Lung (tissue), 12 donors: ENCODE data around the gene NHS. TPM values are rescaled to one million over a fixed set of nuclear protein-coding genes. Genes with fewer than 3 reads are reported as not detected.
A peak's percentile ranks its signal among the peaks of the same experiment; 100 is the strongest.

Source experiments
- ATAC-seq: fragments of 200-7000 bp; cut with Tn5 transposase; one replicate; pipeline ENCODE4 v1.9.1; 2020; ENCODE audit warnings: moderate number of reproducible peaks; ENCODE audit not compliant: insufficient read depth, low FRiP score
- DNase-seq, 3 donors: peaks; one replicate each; pipeline ENCODE4 v3.0.0-alpha.2; 2013 to 2017
- H3K27ac ChIP-seq, 2 donors: one replicate each; pipeline ENCODE4 v1.5.1; 2013; ENCODE audit warnings: mild to moderate bottlenecking in 2 of 2, moderate library complexity in 2 of 2, control low read depth in 1 of 2, inconsistent platforms in 1 of 2, low read depth in 1 of 2, low read length in 1 of 2
- H3K27me3 ChIP-seq, 3 donors: one replicate each; pipeline ENCODE4 v1.5.1; 2013; ENCODE audit warnings: low read length in 2 of 3; ENCODE audit not compliant: control insufficient read depth in 3 of 3, insufficient read depth in 3 of 3
- H3K36me3 ChIP-seq, 4 donors: one replicate each; pipeline ENCODE4 v1.5.1; 2013; ENCODE audit warnings: low read length in 4 of 4, mild to moderate bottlenecking in 1 of 4, moderate library complexity in 1 of 4; ENCODE audit not compliant: control insufficient read depth in 4 of 4, insufficient read depth in 4 of 4
- H3K4me1 ChIP-seq, 5 donors: one replicate each; pipeline ENCODE4 v1.5.1; 2013; ENCODE audit warnings: low read length in 5 of 5, mild to moderate bottlenecking in 2 of 5, moderate library complexity in 1 of 5; ENCODE audit not compliant: control insufficient read depth in 5 of 5, insufficient read depth in 5 of 5
- H3K4me3 ChIP-seq: one replicate; pipeline ENCODE4 v1.5.1; 2013; ENCODE audit warnings: mild to moderate bottlenecking, control low read depth, moderate library complexity
- H3K9ac ChIP-seq, 2 donors: one replicate each; pipeline ENCODE4 v1.5.1; 2013; ENCODE audit warnings: low read length in 2 of 2, control low read depth in 1 of 2; ENCODE audit not compliant: insufficient read depth in 1 of 2
- H3K9me3 ChIP-seq, 4 donors: one replicate each; pipeline ENCODE4 v1.5.1; 2013; ENCODE audit warnings: low read length in 3 of 4, mild to moderate bottlenecking in 1 of 4, moderate library complexity in 1 of 4; ENCODE audit not compliant: control insufficient read depth in 4 of 4, insufficient read depth in 3 of 4
- WGBS, 2 donors: extraction: QIAGEN DNeasy Blood & Tissue Kit; methylation state at CpG; one replicate each; pipeline ENCODE4 v1.1.7; 2013; 5-methylcytosine and 5-hydroxymethylcytosine counted together
- polyA plus RNA-seq, 2 donors: library from polyadenylated mRNA; stranded (reverse); fragments of 200-250 nt; gene quantifications; one replicate each; pipeline ENCODE4 v1.2.1, GENCODE V29; 2013
- total RNA-seq, 2 donors: library from RNA; depleted of rRNA in 1 of 2; stranded (reverse); fragments of >200 nt in 1 of 2; gene quantifications; one replicate each; pipeline ENCODE4 v1.2.1, GENCODE V29; 2014 to 2021
- TF ChIP-seq, protein P1 (sequence below): IDR thresholded peaks from 2 replicates; pipeline ENCODE4 v1.5.1; 2012; ENCODE audit warnings: mild to moderate bottlenecking; ENCODE audit errors: control extremely low read depth, extremely low read depth
- donor health status: control.
- donor health status: control.
- donor health status: Bipolar disorder and iron deficiency.
- donor health status: healthy.
- donor health status: DM: yes; HTN: yes; CAD: no.

NHS gene
- total and polyA plus RNA-seq, 4 donors = 0.46 to 2.0 (median 1.4) TPM

DNA sequence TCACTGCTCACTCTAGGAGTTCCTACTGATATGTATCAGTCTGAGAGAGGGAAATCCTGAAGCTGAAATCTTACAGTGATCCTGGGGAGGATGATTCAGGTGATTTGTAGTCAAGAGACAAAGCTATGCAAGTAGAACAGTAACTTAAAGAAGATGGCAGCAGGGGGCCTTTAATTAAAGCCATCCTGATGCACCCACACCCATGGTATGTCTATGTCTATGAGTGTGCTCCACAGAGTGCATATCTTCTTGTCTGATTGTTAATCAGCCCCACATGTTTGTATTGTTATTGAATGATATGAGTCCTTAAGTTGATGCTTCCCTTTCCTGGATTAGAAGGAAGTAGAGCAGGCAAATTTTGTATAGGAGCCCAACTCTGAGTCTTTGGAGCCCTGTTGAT lies 78.8 kb downstream of the NHS start:
- H3K9me3 ChIP-seq = no peaks in the 10 kb centered on the region
- TF ChIP-seq, protein P1, sequence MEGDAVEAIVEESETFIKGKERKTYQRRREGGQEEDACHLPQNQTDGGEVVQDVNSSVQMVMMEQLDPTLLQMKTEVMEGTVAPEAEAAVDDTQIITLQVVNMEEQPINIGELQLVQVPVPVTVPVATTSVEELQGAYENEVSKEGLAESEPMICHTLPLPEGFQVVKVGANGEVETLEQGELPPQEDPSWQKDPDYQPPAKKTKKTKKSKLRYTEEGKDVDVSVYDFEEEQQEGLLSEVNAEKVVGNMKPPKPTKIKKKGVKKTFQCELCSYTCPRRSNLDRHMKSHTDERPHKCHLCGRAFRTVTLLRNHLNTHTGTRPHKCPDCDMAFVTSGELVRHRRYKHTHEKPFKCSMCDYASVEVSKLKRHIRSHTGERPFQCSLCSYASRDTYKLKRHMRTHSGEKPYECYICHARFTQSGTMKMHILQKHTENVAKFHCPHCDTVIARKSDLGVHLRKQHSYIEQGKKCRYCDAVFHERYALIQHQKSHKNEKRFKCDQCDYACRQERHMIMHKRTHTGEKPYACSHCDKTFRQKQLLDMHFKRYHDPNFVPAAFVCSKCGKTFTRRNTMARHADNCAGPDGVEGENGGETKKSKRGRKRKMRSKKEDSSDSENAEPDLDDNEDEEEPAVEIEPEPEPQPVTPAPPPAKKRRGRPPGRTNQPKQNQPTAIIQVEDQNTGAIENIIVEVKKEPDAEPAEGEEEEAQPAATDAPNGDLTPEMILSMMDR = no peak

DNA sequence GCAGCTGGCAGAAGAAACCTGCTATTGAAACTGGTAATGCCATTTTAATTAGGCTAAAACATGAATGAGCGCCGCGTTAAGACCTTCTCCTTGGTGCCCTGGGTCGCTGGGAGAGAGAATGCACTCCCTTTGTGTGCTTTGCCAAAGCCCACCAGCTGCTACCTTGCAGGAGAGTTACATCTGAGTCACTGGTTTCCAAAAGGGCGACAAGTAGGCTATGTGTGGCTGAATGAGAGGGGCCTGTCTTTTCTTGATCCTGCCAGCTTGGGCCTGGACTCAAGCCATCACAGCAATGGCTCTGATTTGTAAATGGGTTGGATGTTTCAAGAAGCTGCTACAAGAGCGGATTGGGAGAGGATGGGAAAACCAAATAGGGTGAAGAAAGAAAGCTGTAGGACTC lies 81.5 kb downstream of the NHS start:
- Histone ChIP-seq H3K9me3 (no peaks in the 10 kb centered on the region), H3K9ac (no peak overlapping the region), H3K36me3 (no peaks in the 10 kb centered on the region), H3K27ac (no peak overlapping the region), H3K4me1 (peaks cover 0 to 16% (median 0%) of the 10 kb centered on the region in 5 donors), H3K27me3 (peaks cover 0 to 28% (median 13%) of the 10 kb centered on the region in 3 donors), H3K4me3 (no peak overlapping the region)
- ATAC-seq (no peak), DNase-seq (peak; percentile 37 to 59 (median 51))
- TF ChIP-seq, protein P1 = no peak
- 68 to 85% methylated on average over 6 of the region's 6 CpGs for WGBS, 2 donors

More for the DNA sequence above, 78.8 kb downstream of the NHS start:
- Histone ChIP-seq H3K27me3 (peaks cover 0 to 36% (median 21%) of the 10 kb centered on the region in 3 donors), H3K27ac (no peak overlapping the region), H3K4me1 (peaks cover 0 to 7% (median 0%) of the 10 kb centered on the region in 5 donors), H3K36me3 (no peaks in the 10 kb centered on the region), H3K4me3 (no peak overlapping the region), H3K9ac (no peak overlapping the region)
- ATAC-seq = no peak
- DNase-seq = no peak

DNA sequence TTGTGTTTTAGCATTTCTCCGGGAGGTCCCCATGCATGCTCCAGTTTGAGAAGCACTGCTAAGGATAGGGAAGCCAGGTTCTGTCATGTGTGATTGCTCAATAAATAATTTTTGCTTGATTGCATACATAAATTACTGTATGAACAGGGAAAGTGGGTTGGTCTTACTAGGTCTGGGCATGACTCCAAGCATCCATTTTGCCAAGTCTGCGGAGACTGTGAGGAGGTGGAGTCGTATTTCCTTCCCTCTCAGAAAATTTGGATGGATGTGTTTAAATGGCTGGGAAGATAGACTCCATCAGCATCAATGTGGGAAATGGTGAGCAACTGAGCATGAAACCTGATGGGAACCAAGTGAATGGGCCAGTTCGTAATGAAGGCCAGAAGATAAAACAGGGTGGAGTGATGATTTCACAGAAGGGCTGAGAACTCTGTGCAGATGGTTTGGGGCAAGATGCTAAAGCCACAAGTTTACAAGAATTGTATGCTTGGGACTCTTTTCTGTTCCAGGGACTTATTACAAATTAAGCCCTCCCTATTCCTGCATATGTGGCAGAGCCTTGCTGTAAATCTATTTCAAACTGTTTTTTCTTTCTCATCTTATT lies 84.1 kb downstream of the NHS start:
- 56 to 68% methylated on average over 4 of the region's 4 CpGs for WGBS, 2 donors
- peak; percentile 72 to 91 (median 85) for DNase-seq
- no peak overlapping the region for H3K27ac ChIP-seq

More for the DNA sequence above, 84.1 kb downstream of the NHS start:
- no peak overlapping the region for H3K4me3 ChIP-seq
- TF ChIP-seq, protein P1 = no peak
- ATAC-seq = no peak
- peaks cover 0 to 16% (median 0%) of the 10 kb centered on the region in 5 donors for H3K4me1 ChIP-seq
- H3K9me3 ChIP-seq = no peaks in the 10 kb centered on the region
- no peak overlapping the region for H3K9ac ChIP-seq
- H3K36me3 ChIP-seq = no peaks in the 10 kb centered on the region
- H3K27me3 ChIP-seq = peaks cover 0 to 26% (median 15%) of the 10 kb centered on the region in 3 donors
